Muscle of arm (tissue), 12 donors: ENCODE results near the gene UGT2B15. TPM values are rescaled to one million over a fixed set of nuclear protein-coding genes. Genes with fewer than 3 reads are reported as not detected.
"Not testable (repeated sequence)": the region's sequence is repeated elsewhere in the genome, so short reads cannot be mapped to it uniquely, and the experiment has no call there.

ENCODE experiments used
- DNase-seq: peaks from one replicate; pipeline ENCODE4 v3.0.0-alpha.2; 2013
- polyA plus RNA-seq, 12 donors: library from polyadenylated mRNA; unstranded; fragments of 120-200 nt; gene quantifications; one replicate each; pipeline ENCODE4 v1.2.1, GENCODE V29; 2013; ENCODE audit not compliant: insufficient read length in 12 of 12

The UGT2B15 gene
- polyA plus RNA-seq, 12 donors: 0.08 to 0.11 (median 0.10) TPM; not detected in 9

DNA sequence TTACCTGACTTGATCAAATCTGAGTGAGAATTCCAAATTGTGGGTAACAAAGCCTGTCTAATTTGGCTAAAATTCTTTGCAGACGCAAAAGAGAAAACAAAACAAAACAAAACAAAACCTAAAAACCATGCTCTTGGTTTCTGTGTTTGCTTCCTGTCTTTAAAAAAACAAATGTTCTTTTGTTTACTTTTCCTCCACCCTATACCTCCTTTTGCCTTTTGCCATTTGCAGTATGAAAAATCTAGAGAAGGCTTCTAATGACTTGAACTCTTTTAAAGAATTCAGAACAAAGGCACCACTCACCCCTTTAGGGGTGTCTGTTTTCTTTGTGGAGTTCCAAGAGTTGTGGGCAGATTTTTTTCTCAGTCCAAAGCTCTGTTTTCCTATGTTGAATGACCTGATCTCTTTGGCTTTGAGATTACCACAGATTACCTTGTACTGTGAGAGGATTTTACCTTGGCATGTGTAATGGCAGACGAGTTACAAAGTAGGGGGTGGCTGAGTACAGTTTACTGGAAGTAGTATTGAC lies 13.9 kb downstream of the UGT2B15 start:
- not testable (repeated sequence) for DNase-seq

DNA sequence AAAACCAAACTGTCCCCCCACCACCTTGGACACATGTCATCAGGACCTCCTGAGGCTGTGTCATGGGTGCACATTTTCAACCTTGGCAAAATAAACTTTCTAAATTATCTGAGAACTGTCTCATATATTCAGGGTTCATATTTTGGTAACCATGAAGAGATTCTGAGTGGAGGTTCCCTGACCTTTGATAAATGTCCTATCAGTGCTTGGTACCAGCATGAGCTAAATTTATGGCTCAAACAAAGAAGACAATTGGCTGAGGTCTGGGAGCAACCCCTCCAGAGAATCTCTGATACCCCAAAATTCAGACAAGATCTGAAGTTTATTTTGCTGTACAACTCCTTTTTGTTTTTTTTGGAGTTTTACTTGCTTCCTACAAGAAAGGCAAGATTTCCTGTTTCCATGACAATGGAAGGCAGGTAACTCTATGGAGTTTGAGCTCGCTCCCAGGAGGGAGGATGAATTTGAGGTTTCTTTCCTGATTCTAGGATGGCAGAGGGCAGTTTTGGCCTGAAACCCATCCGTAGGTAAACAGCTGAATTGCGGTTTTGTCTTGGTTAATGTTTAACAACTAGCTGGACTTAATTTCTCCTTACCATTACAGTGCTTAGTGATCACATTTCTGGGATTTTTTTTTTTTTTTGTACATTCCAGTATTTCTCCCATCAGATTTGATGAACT lies 14.5 kb downstream of the UGT2B15 start:
- no peak for DNase-seq

DNA sequence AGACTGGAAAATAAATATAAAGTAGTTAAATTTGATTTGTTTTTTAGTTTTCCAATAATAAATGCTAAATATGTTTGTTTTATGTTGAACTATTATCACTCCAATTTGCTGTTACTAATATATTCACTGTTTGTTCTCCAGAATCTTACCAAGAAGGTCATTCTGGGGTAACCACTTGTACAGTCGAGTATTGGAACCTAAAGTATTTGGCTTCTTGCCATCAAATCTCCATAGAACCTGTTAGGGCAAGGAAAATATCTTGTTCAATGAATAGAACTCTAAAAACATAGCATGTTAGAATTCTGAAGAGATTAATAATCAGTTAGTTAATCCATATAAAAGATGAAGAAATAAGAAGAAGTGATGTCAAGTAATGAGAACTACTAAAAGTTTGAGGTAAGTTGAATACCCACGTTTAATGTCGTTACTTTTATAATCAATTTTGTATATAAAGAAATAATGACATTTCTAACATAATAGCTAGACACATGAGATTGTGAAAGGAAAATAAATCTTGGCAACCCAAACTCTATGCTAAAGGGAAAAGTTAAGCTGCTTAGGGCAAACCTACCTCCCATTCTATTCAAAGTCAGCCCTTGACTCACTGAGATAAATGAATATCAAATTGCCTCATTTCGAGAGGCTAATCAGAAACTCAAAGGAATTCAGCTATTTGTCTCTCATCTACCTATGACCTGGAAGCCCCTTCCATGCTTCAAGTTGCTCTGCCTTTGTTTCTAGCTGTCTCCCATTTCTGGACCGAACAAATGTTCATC lies 15.3 kb downstream of the UGT2B15 start:
- DNase-seq: no peak

DNA sequence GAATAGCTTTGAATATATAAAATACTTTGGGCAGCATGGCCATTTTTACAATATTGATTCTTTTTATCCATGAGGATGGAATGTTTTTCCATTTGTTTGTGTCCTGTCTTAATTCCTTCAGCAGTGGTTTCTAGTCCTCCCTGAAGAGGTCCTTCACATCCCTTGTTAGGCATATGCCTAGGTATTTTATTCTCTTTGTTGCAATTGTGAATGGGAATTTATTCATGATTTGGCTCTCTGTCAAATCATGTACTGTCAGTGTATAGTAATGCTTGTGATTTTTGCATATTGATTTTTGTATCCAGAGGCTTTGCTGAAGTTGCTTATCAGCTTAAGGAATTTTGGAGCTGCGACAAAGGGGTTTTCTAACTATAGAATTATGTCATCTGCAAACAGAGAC lies 18.5 kb downstream of the UGT2B15 start:
- DNase-seq: no peak

DNA sequence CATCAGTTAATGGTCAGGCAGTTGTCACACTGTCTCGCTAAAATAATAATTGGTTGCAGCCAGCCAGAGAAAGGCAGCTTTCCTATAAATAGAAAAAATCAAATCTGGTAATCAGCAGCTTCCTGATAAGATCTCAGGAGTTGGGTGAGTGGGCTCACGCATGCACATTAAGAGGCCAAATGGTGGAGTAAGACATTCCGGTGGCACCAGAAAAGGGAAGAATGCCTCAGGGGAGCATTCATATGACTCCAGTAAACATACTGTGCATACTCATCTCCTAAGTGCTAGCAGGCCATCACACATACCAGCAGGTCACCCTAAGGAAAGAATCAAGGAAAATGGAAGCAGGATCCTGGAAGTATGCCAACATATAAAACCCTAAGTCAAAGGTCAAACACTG lies 40.1 kb downstream of the UGT2B15 start:
- DNase-seq: no peak

DNA sequence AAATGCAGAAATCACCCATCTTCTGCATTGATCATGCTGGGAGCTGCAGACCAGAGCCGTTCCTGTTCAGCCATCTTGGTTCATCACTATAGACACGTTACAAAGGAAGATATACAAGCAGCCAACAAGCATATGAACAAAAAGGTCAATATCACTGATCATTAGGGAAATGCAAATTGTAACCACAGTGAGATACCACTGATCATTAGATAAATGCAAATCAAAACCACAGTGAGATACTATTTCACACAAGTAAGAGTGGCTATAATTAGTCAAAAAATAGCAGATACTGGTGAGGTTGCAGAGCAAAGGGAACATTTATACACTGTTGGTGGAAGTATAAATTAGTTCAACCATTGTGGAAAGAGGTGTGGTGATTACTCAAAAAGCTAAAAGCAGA lies 47.7 kb downstream of the UGT2B15 start:
- not testable (repeated sequence) for DNase-seq

DNA sequence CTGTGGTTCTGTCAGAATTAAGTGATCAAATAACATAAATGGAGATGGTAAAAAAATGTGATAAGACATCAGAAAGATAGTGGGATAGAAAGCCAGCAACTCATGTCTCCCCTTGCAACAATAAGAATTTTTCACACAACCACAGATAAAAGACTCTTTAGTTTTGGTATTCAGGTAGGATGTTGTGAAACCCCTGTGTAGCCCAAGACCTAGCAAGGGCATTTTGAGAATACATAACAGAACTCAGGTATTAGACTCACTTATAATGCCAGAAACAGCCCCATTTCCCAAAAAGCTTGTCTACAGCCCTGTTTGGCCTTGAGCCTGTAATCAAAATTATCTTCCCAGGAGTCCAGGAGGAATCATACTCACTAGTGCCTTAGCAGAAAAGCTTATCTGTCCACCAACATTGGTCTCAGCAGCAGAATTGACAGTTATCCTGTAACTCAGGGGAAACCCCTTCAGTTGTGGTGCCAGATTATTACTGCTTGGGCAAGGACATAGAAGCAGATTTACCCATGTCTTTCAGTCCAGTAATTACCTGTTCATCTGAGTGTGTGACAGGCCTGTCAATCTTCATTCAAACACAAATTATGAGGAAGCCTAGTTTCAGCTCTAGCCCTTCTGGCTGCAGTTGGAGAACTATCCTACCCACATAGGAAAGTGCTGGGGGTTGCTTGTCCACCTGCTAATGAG lies 53.3 kb downstream of the UGT2B15 start:
- no peak for DNase-seq

DNA sequence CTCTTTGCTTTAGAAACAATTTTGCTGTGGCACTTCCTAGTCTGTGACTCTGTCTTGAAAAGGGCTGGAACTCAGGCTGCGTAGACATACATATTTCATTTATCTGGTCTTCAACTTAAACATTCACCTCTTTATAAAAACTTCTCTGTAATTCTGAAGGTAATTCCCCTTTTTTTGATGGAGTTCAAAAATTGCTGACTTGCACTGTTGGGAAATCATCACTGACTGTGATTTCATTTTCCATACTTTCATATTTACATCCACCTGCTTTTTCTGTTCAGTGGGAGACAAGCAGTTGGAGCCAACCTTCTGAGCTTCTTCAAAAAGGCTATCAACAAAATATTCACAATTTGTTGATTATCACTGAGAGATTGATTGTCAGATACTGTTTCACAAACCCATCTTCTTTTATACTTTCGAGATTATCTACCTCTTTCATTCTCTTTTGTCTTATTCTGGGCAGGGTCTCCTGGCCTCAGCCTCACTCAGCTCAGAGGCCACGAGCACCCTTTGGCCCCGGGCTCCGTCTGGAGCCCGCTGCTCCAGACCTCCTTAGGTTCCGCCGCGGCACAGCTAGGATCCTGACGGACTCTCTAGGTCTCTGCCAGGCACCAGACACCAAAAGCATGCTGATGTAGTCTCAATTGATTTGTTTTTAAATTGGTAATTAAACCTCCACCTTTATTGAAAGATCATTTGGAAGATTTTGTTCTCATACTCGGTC lies 54.6 kb downstream of the UGT2B15 start:
- no peak for DNase-seq

DNA sequence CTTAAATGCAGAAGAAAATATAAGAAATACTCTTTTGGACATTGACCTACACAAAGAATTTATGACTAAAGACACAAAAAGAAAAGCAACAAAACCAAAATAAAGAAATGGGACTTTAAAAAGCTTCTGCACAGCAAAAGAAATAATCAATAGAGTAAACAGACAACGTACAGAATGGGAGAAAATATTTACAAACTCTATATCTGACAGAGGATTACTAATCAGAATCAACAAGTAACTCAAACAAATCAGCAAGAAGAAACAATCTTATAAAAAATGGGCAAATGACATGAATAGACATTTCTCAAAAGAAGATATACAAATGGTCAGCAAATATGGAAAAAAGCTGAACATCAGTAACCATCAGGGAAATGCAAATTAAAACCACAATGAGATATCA lies 56.7 kb downstream of the UGT2B15 start:
- DNase-seq: no peak

DNA sequence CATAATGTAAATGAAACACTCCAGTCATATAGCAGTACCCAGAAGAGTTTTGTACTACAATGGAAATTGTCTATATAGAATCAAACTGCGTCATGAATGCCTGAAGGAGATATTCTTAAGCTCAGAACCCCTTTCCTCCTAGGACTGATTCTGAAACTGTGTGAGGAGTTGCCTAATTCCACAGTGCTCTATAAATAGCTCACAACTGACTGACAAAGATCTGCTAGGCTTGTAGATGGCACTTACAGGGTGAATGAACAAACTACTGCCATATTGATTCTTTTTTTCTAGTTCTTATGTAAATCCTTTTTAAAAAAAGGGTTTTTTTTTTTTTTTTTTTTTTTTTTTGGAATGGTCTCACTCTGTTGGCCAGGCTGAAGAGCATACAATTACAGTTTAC lies 64.2 kb downstream of the UGT2B15 start:
- no peak for DNase-seq

DNA sequence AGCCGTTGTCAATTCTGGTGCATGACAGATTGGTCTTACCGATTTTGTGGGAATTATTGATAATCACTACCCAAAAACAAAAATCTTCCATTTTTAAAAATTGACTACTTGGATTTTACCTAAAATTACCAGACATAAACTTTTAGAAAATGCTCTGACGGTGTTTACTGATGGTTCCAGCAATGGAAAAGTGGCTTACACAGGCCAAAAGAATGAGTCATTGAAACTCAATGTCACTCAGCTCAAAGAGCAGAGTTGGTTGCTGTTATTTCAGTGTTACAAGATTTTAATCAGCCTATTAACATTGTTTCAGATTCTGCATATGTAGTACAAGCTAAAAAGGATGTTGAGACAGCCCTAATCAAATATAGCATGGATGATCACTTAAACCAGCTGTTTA lies 71.3 kb downstream of the UGT2B15 start:
- DNase-seq: no peak

DNA sequence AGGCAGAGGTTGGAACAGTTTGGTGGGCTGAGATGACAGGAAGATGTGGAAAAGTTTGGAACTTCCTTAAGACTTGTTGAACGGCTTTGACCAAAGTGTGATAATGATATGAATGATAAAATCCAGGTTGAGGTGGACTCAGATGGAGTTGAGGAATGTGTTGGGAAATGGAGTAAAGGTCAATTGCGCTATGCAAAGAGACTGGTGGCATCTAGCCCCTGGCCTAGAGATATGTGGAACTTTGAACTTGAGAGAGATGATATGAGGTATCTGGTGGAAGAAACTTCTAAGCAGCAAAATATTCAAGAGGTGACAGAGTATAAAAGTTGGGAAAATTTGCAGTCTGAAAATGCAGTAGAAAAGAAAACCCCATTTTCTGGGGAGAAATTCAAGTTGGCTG lies 73.0 kb downstream of the UGT2B15 start:
- DNase-seq: no peak

Other genes with a start within 250 kb of the UGT2B15 start
- gene TMPRSS11E, start 223.2 kb downstream of the UGT2B15 start, polyA plus RNA-seq: 1 to 10 TPM in 3 of 12 donors, not detected in 9; 1.1 to 5.5 (median 2.4) TPM
- 10 to 100 TPM in 1 of 12 donors, under 1 TPM in 1, not detected in 10; 0.22 to 78.7 TPM for gene UGT2B17, start 94.3 kb downstream of the UGT2B15 start, polyA plus RNA-seq
- under 1 TPM in 2 of 12 donors, not detected in 10; 0.17 to 0.71 TPM for gene UGT2B10, start 145.3 kb upstream of the UGT2B15 start, polyA plus RNA-seq